IPS DF 19.7 (cell line): Measurements from ENCODE around the gene GBF1.

Source experiments
- DNase-seq: peaks from one replicate; pipeline ENCODE4 v3.0.0-alpha.2; 2013; ENCODE audit warnings: low read depth, low spot score

The GBF1 gene

GRCh38 chr10:102266670-102267069, 21.3 kb downstream of the GBF1 start:
- no peak for DNase-seq

GRCh38 chr10:102267748-102268147, 22.4 kb downstream of the GBF1 start:
- DNase-seq: no peak

GRCh38 chr10:102268375-102268888, 23.1 kb downstream of the GBF1 start:
- DNase-seq: no peak

GRCh38 chr10:102269017-102269416, 23.7 kb downstream of the GBF1 start:
- no peak for DNase-seq

- DNase-seq: no peak
Observed at GRCh38 chr10:102274062-102274461, 28.7 kb downstream of the GBF1 start.

- DNase-seq: no peak
Observed at GRCh38 chr10:102275343-102275742, 30.0 kb downstream of the GBF1 start.

- DNase-seq: no peak
Observed at GRCh38 chr10:102279104-102279503, 33.8 kb downstream of the GBF1 start.

- DNase-seq: no peak
Observed at GRCh38 chr10:102280397-102281101, 35.2 kb downstream of the GBF1 start.

GRCh38 chr10:102281102-102281487, 35.8 kb downstream of the GBF1 start:
- no peak for DNase-seq

GRCh38 chr10:102283488-102283887, 38.2 kb downstream of the GBF1 start:
- no peak for DNase-seq

GRCh38 chr10:102283890-102284289, 38.6 kb downstream of the GBF1 start:
- no peak for DNase-seq

GRCh38 chr10:102284531-102284930, 39.2 kb downstream of the GBF1 start:
- DNase-seq: no peak

GRCh38 chr10:102285133-102285532, 39.8 kb downstream of the GBF1 start:
- DNase-seq: no peak

- no peak for DNase-seq
Observed at GRCh38 chr10:102286216-102286615, 40.9 kb downstream of the GBF1 start.

GRCh38 chr10:102287538-102287937, 42.2 kb downstream of the GBF1 start:
- no peak for DNase-seq

- no peak for DNase-seq
Observed at GRCh38 chr10:102287991-102288390, 42.7 kb downstream of the GBF1 start.

GRCh38 chr10:102289356-102289755, 44.0 kb downstream of the GBF1 start:
- no peak for DNase-seq

- DNase-seq: no peak
Observed at GRCh38 chr10:102289840-102290239, 44.5 kb downstream of the GBF1 start.

- no peak for DNase-seq
Observed at GRCh38 chr10:102291221-102291905, 46.0 kb downstream of the GBF1 start.

- no peak for DNase-seq
Observed at GRCh38 chr10:102297101-102297500, 51.8 kb downstream of the GBF1 start.

- DNase-seq: no peak
Observed at GRCh38 chr10:102298899-102299298, 53.6 kb downstream of the GBF1 start.

GRCh38 chr10:102299873-102300272, 54.5 kb downstream of the GBF1 start:
- no peak for DNase-seq

- DNase-seq: no peak
Observed at GRCh38 chr10:102300278-102300843, 55.0 kb downstream of the GBF1 start.
